ENCODE results near the gene MIEF2.

Gene MIEF2

GRCh38 chr17:18235743-18236256, 24.7 kb upstream of the MIEF2 start:
- DNase-seq (ENCODE audit: low spot score) = peak; percentile 51

GRCh38 chr17:18236494-18236893, 24.0 kb upstream of the MIEF2 start:
- DNase-seq (ENCODE audit: low spot score) = no peak

GRCh38 chr17:18237461-18237860, 23.0 kb upstream of the MIEF2 start:
- no peak for DNase-seq (ENCODE audit: low spot score)

DNA sequence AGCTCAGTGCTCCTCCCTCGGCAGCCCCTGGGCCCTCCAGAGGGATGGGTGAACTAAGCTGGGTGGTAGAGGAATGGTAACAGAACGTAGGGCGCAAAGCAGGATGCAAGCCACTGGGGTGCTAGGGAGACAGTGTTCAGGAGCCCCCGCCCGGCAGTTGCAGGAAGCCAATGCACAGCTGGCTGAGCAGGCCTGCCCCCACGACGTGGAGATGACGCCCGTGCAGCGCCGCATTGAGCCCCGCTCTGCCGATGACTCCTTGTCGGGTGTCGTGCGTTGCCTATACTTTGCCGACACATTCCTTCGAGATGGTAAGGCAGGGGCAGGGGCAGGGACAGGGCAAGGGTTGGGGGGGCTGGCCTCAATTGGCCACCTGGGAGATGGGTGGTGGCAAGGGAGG, 22.2 kb upstream of the MIEF2 start:
- no peak for DNase-seq (ENCODE audit: low spot score)

DNA sequence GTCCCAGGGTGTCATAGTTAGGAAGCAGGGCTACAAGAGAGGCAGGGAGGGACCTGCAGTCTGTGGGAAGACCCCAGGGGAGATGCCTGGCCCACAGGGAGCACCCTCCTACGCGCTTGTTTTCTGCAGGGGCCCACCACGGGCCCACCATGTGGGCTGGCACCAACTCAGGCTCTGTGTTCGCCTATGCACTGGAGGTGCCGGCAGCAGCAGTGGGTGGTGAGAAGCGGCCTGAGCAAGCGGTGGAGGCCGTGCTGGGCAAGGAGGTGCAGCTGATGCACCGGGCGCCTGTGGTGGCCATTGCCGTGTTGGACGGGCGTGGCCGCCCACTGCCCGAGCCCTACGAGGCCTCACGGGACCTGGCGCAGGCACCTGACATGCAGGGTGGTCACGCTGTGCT, 20.0 kb upstream of the MIEF2 start:
- DNase-seq (ENCODE audit: low spot score) = no peak

- DNase-seq (ENCODE audit: low spot score) = no peak
These were observed 19.1 kb upstream of the MIEF2 start for GRCh38 chr17:18241229-18241871.

- DNase-seq (ENCODE audit: low spot score) = no peak
These were observed 15.3 kb upstream of the MIEF2 start for GRCh38 chr17:18245038-18245776.

DNA sequence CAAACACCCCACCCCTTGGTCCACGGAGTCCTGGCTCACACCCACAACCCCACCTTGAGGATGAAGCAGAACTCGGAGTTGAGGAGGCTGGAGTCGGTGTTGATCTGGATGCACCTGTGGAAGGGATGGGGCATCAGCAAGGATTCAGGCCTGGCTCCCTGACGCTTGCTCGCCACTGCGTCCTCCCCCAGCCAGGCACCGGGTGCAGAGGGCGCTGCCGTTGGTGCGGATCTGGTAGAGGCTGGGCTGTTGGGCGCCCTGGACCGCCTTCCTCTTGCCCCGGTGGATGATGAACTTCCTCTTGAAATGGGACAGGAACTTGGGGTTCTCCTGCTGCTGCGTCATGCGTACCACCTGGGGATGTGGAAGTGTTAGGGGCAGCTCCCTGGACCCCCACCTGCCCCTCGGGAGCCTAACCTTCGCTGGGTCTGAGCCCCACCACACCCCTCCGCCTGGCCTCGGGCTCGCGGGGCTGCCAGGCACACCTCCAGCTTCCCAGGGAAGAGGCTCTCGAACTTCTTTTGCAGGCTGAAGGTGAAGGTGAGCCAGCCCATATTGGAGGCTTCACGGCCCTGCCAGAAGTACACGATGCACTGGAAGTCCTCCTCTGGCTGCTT, 14.2 kb upstream of the MIEF2 start:
- DNase-seq (ENCODE audit: low spot score) = no peak

DNA sequence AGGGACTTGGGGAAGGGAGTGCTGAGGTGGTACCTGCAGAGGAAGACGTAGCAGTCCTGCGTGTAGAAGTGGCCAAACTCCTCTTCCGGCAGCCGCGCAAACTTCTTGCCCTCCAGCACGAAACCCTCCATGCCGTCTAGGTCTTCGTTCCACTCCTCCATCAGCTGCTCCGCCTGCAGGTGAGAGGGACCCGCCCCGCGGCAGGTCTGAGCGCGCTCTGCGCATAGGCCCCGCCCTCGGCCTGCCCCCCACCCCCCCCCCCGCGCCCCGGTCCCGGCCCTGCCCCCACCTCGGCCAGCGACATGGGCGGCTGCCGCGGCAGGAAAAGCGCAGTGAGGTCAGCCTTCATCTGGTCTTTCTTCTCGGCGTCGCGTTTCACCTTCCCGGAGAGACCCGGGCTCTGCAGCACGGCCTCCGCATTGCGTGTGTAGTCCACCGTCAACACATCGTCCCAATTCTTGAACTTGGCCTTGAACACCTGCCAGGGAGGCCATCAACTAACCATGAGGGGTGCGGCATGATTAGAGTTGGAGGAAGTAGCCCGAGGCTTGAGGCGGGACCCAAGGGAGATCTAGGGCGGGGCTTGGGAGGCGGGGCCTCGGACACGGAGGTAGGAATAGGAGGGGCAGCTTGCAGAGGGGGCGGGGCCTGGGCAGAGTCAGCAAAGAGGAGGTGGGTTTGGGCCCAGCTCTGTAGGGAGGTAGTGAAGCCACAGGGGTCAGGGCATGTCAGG, 13.4 kb upstream of the MIEF2 start:
- no peak for DNase-seq (ENCODE audit: low spot score)

DNA sequence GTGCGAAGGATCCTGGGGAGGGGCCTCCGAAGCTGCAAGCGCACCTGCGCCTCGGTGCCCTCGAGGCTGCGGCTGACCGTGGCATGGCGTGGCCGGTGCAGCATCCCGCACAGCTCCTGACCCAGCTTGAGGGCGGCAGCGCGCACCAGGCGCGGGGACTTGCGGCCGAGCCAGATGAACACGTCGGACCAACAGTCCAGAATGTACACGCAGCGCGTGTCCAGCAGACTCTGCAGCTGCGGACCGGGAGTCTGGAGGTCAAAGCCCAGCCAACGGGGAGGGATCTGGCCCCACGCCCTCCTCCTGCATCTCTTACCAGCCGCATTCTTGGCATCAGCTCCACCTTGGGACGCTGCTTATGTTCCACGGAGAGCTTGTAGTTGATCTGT, 12.9 kb upstream of the MIEF2 start:
- DNase-seq (ENCODE audit: low spot score) = no peak

- peak; percentile 67 for DNase-seq (ENCODE audit: low spot score)
These were observed 12.1 kb upstream of the MIEF2 start for GRCh38 chr17:18248300-18248731.

- no peak for DNase-seq (ENCODE audit: low spot score)
These were observed 11.7 kb upstream of the MIEF2 start for GRCh38 chr17:18248811-18249210.

- no peak for DNase-seq (ENCODE audit: low spot score)
These were observed 10.2 kb upstream of the MIEF2 start for GRCh38 chr17:18250259-18250658.

- no peak for DNase-seq (ENCODE audit: low spot score)
These were observed 9.8 kb upstream of the MIEF2 start for GRCh38 chr17:18250708-18251107.

DNA sequence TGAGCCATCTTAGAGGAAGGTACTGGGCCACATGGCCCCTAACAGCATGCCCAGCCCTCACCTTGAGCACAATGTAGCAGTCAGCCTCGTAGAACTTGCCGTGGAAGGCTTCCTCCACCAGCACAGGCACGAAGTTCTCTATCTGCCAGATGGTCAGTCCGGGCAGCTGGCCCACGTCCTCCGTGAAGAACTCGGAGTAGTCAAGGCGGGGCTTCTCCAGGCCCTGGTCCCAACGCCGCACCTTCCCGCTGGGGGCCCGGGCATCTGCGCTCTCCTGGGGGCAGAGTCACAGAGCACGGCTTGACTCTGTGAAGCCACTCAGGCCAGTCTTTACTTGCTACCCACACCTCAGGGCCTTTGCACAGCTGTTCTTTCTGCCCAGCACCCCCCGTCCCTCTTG, 9.3 kb upstream of the MIEF2 start:
- no peak for DNase-seq (ENCODE audit: low spot score)

- no peak for DNase-seq (ENCODE audit: low spot score)
These were observed 8.3 kb upstream of the MIEF2 start for GRCh38 chr17:18252160-18252559.

DNA sequence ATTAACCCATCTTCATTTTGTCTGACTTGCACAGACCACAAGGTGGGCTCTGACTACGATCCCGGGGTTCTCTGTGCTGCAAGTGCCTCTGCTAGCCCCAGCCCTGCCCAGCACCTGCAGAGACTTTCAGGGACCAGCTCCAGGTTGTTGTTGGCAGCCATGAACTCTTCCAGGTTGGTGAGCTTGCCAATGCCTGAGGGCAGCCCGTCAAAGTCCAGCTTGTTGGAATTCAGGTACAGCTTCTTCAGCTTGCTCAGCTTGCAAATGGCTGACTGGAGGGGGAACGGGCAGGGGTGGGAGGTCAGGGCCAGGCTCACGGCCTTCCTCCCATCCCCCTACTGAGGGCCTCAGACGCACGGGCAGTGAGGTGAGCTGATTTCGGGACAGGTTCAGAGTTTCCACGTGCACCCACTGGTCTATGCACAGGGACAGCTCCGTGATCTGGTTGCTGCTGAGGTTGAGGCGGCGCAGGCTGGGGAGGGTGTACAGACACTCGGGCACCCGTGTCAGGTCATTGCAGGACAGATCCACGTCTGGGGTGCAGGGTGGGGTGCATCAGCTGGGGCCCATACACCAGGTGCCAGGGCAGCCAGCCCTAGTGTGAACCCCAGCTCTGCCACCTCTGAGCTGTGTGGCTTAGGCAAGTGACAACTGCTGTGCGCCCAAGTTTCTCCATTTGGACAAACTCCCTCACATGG, 7.1 kb upstream of the MIEF2 start:
- no peak for DNase-seq (ENCODE audit: low spot score)

GRCh38 chr17:18253947-18254821, 6.3 kb upstream of the MIEF2 start:
- DNase-seq (ENCODE audit: low spot score) = no peak

GRCh38 chr17:18254888-18255649, 5.4 kb upstream of the MIEF2 start:
- no peak for DNase-seq (ENCODE audit: low spot score)

- DNase-seq (ENCODE audit: low spot score) = no peak
These were observed 4.1 kb upstream of the MIEF2 start for GRCh38 chr17:18256351-18256750.
